HCT116 (cell line): ENCODE data around the gene RALGPS1. TPM values are rescaled to one million over a fixed set of nuclear protein-coding genes. Genes with fewer than 3 reads are reported as not detected.

Experiments used
- ATAC-seq: fragments of 200-7000 bp; cut with Tn5 transposase; 2 replicates; pipeline ENCODE4 v1.9.1; 2020; ENCODE audit warnings: mild to moderate bottlenecking, moderate library complexity
- BruUV-seq: library from RNA; stranded (reverse); fragments of 400-500 nt; replicated peaks from 2 replicates; lab custom pipeline; 2021; lab: Mats Ljungman, UMichigan
- CTCF ChIA-PET: fragments of 300-600 bp; sonication (Branson Sonifier 250); formaldehyde crosslinking; loops from one replicate; lab custom pipeline; 2021; ENCODE audit warnings: antibody characterized with exemption; lab: Charles Lee
- POLR2A ChIA-PET: fragments of 300-600, 350-600 bp; sonication (Branson Sonifier 250); formaldehyde crosslinking; loops from one replicate; lab custom pipeline; 2021; ENCODE audit warnings: antibody characterized with exemption; lab: Charles Lee
- RAD21 ChIA-PET, 2 experiments: fragments of 300-600 bp; sonication (Branson Sonifier 250); formaldehyde crosslinking; loops; one replicate each; lab custom pipeline; 2023; ENCODE audit warnings: low total read pairs in 2 of 2; ENCODE audit not compliant: uncharacterized antibody in 2 of 2, unreplicated experiment in 2 of 2, low non-redundant PET in 1 of 2; lab: Charles Lee
- DNase-seq: peaks from one replicate; pipeline ENCODE4 v3.0.0-alpha.2; 2010; ENCODE audit warnings: low read depth, low spot score
- H2AFZ ChIP-seq: fragments of 200-600 bp; shearing (Covaris generic), sonication (generic); 2 replicates; pipeline ENCODE4 v1.6.1; 2017; ENCODE audit warnings: low read depth, mixed run types, mixed read lengths, antibody characterized with exemption, low read length; ENCODE audit not compliant: poor library complexity, severe bottlenecking
- H3K27ac ChIP-seq: 2 replicates; pipeline ENCODE4 v1.5.1; 2012; ENCODE audit warnings: low read depth, low read length
- H3K27me3 ChIP-seq: fragments of 200-600 bp; sonication (generic); 2 replicates; pipeline ENCODE4 v1.6.1; 2016; ENCODE audit warnings: mixed run types, low read length, mixed read lengths; ENCODE audit not compliant: insufficient read depth
- H3K36me3 ChIP-seq, 2 experiments: fragments of 200-500 bp in 1 of 2; fragments of 200-600 bp in 1 of 2; sonication (Bioruptor generic) in 1 of 2; sonication (generic) in 1 of 2; 2 replicates each; pipeline versions ENCODE4 v1.5.1 to v1.6.1; 2014 to 2016; ENCODE audit warnings: low read length in 2 of 2, inconsistent platforms in 1 of 2, mixed read lengths in 1 of 2, mixed run types in 1 of 2; ENCODE audit not compliant: insufficient read depth in 2 of 2, control insufficient read depth in 1 of 2
- H3K4me1 ChIP-seq, 2 experiments: fragments of 200-600 bp in 1 of 2; sonication (generic) in 1 of 2; 2 replicates each; pipeline versions ENCODE4 v1.5.1 to v1.6.1; 2012 to 2017; ENCODE audit warnings: low read length in 2 of 2, inconsistent platforms in 1 of 2, mild to moderate bottlenecking in 1 of 2, mixed read lengths in 1 of 2, mixed run types in 1 of 2, moderate library complexity in 1 of 2; ENCODE audit not compliant: insufficient read depth in 2 of 2, control insufficient read depth in 1 of 2
- H3K4me2 ChIP-seq: fragments of 200-600 bp; sonication (generic); 2 replicates; pipeline ENCODE4 v1.6.1; 2017; ENCODE audit warnings: mixed run types, low read length, mixed read lengths
- H3K4me3 ChIP-seq, 2 experiments: fragments of 200-600 bp in 1 of 2; sonication (generic) in 1 of 2; replicated peaks in 1 of 2; 2 replicates each; pipeline ENCODE4 v1.5.1; 2011 to 2016; ENCODE audit warnings: low read length in 2 of 2, control low read depth in 1 of 2, low read depth in 1 of 2, mild to moderate bottlenecking in 1 of 2, mixed read lengths in 1 of 2, mixed run types in 1 of 2
- H3K79me2 ChIP-seq: fragments of 200-600 bp; sonication (generic); 2 replicates; pipeline ENCODE4 v1.6.1; 2017; ENCODE audit warnings: mild to moderate bottlenecking, mixed run types, low read length, moderate library complexity, mixed read lengths; ENCODE audit not compliant: insufficient read depth
- H3K9ac ChIP-seq: fragments of 200-600 bp; sonication (generic); 2 replicates; pipeline ENCODE4 v1.6.1; 2016; ENCODE audit warnings: low read length, mixed read lengths
- H3K9me2 ChIP-seq: fragments of 200-600 bp; sonication (generic), shearing (Covaris generic); 2 replicates; pipeline ENCODE4 v1.6.1; 2017; ENCODE audit warnings: mixed run types, mild to moderate bottlenecking, moderate library complexity; ENCODE audit not compliant: insufficient read depth
- H3K9me3 ChIP-seq, 2 experiments: fragments of 200-500 bp in 1 of 2; fragments of 200-600 bp in 1 of 2; sonication (Bioruptor generic) in 1 of 2; sonication (generic) in 1 of 2; 2 replicates each; pipeline ENCODE4 v1.6.1; 2014 to 2017; ENCODE audit warnings: low read length in 2 of 2, mixed read lengths in 2 of 2, inconsistent platforms in 1 of 2, low read depth in 1 of 2, mild to moderate bottlenecking in 1 of 2, mixed run types in 1 of 2, moderate library complexity in 1 of 2; ENCODE audit not compliant: control insufficient read depth in 1 of 2, insufficient read depth in 1 of 2
- H4K20me1 ChIP-seq: fragments of 200-600 bp; sonication (generic), shearing (Covaris generic); 2 replicates; pipeline ENCODE4 v1.6.1; 2017; ENCODE audit warnings: mixed run types, mild to moderate bottlenecking, moderate library complexity; ENCODE audit not compliant: insufficient read depth
- ATF3 ChIP-seq: IDR thresholded peaks from 2 replicates; pipeline ENCODE4 v1.6.1; 2012
- CBX3 ChIP-seq: IDR thresholded peaks from 2 replicates; pipeline ENCODE4 v1.6.1; 2012; ENCODE audit warnings: low read depth
- CTCF ChIP-seq, 3 experiments: fragments of 200-600 bp in 1 of 3; sonication (generic) in 1 of 3; IDR thresholded peaks in 2 of 3; conservative IDR thresholded peaks in 1 of 3; 2 replicates each; pipeline ENCODE4 v1.5.1; 2012 to 2017; ENCODE audit warnings: low read depth in 2 of 3, low read length in 2 of 3, antibody characterized with exemption in 1 of 3, borderline replicate concordance in 1 of 3, control low read depth in 1 of 3, mild to moderate bottlenecking in 1 of 3, mixed read lengths in 1 of 3, mixed run types in 1 of 3, moderate library complexity in 1 of 3; ENCODE audit not compliant: insufficient read depth in 1 of 3
- EGR1 ChIP-seq: IDR thresholded peaks from 2 replicates; pipeline ENCODE4 v1.6.1; 2012; ENCODE audit warnings: low read depth
- ELF1 ChIP-seq: IDR thresholded peaks from 2 replicates; pipeline ENCODE4 v1.6.1; 2012; ENCODE audit warnings: low read depth, borderline replicate concordance
- EZH2 ChIP-seq: fragments of 200-600 bp; sonication (generic); IDR thresholded peaks from 2 replicates; pipeline ENCODE4 v1.6.1; 2017; ENCODE audit warnings: antibody characterized with exemption, mixed run types
- EZH2phosphoT487 ChIP-seq: fragments of 200-600 bp; IDR thresholded peaks from 2 replicates; pipeline ENCODE4 v1.6.1; 2018; ENCODE audit warnings: antibody characterized with exemption, borderline replicate concordance
- FOSL1 ChIP-seq: IDR thresholded peaks from 2 replicates; pipeline ENCODE4 v1.6.1; 2012; ENCODE audit warnings: low read depth
- JUND ChIP-seq: IDR thresholded peaks from 2 replicates; pipeline ENCODE4 v1.6.1; 2012
- MAX ChIP-seq: IDR thresholded peaks from 2 replicates; pipeline ENCODE4 v1.6.1; 2012
- POLR2A ChIP-seq: IDR thresholded peaks from 2 replicates; pipeline ENCODE4 v1.7.0; 2011; ENCODE audit warnings: borderline replicate concordance; ENCODE audit not compliant: insufficient read depth, insufficient read length; ENCODE audit errors: extremely low read depth
- POLR2AphosphoS5 ChIP-seq: IDR thresholded peaks from 2 replicates; pipeline ENCODE4 v1.6.1; 2011; ENCODE audit warnings: mild to moderate bottlenecking, low read depth, low read length, moderate library complexity
- RAD21 ChIP-seq: IDR thresholded peaks from 2 replicates; pipeline ENCODE4 v1.6.1; 2012; ENCODE audit warnings: low read depth, mild to moderate bottlenecking
- SIN3A ChIP-seq: IDR thresholded peaks from 2 replicates; pipeline ENCODE4 v1.6.1; 2012; ENCODE audit warnings: low read depth
- SRF ChIP-seq: IDR thresholded peaks from 2 replicates; pipeline ENCODE4 v1.6.1; 2012; ENCODE audit warnings: low read depth
- YY1 ChIP-seq: IDR thresholded peaks from 2 replicates; pipeline ENCODE4 v1.6.1; 2011; ENCODE audit warnings: low read length, low read depth, moderate library complexity, mild to moderate bottlenecking; ENCODE audit not compliant: insufficient replicate concordance; ENCODE audit errors: extremely low read depth
- ZBTB33 ChIP-seq: IDR thresholded peaks from 2 replicates; pipeline ENCODE4 v1.6.1; 2011; ENCODE audit warnings: mild to moderate bottlenecking, low read length, moderate library complexity; ENCODE audit not compliant: insufficient replicate concordance; ENCODE audit errors: extremely low read depth
- ZFX ChIP-seq: fragments of 450-650 bp; IDR thresholded peaks from 2 replicates; pipeline ENCODE4 v1.6.1; 2017
- ZNF274 ChIP-seq: fragments of 200-500 bp; sonication (Bioruptor generic); IDR thresholded peaks from 2 replicates; pipeline ENCODE4 v1.6.1; 2014; ENCODE audit warnings: mild to moderate bottlenecking, low read depth, low read length, inconsistent platforms
- intact Hi-C: fragments of 100-400 bp; cut with micrococcal nuclease; formaldehyde crosslinking; loops from 2 replicates; pipeline ENCODE4 v1.10.0; 2022
- total RNA-seq: library from RNA; stranded (reverse); gene quantifications from one replicate; pipeline ENCODE4 v1.2.1, GENCODE V29; 2021; ENCODE audit not compliant: unreplicated experiment
- TF ChIP-seq, protein P1 (sequence below): IDR thresholded peaks from 2 replicates; pipeline ENCODE4 v1.6.1; 2012; ENCODE audit warnings: low read depth

RALGPS1 gene
- total RNA-seq, 1 experiment from 2014 or later = 7.6 TPM

- H3K4me3 ChIP-seq = no peak overlapping the region
- H3K9me3 ChIP-seq = no peaks in the 10 kb centered on the region
- H3K36me3 ChIP-seq = no peaks in the 10 kb centered on the region
- POLR2A ChIA-PET = no interaction called here
- CTCF ChIA-PET = interaction anchor here (3.3 to 3.8 kb wide), 2 partner anchors 236 to 261 kb away, joined by 18 to 25 read pairs; no protein-coding TSS in a partner anchor
- no peak overlapping the region for H3K4me2 ChIP-seq
- TF ChIP-seq EZH2 (no peak), MAX (no peak), JUND (no peak), ZNF274 (no peak), ZBTB33 (no peak), ATF3 (no peak), SIN3A (no peak), EGR1 (no peak), YY1 (no peak), SRF (no peak), POLR2AphosphoS5 (no peak), POLR2A (no peak), ELF1 (no peak), CBX3 (no peak), CTCF (IDR thresholded peaks at IDR 0.05 in 2 of 3, conservative IDR thresholded peaks at IDR 0.05 in 1 of 3; ENCODE audit: borderline replicate concordance in 1 of 3, insufficient read depth in 1 of 3, low read depth in 2 of 3, low read length in 2 of 3) (no peak), FOSL1 (no peak), EZH2phosphoT487 (no peak), RAD21 (no peak), ZFX (no peak)
- TF ChIP-seq, protein P1, sequence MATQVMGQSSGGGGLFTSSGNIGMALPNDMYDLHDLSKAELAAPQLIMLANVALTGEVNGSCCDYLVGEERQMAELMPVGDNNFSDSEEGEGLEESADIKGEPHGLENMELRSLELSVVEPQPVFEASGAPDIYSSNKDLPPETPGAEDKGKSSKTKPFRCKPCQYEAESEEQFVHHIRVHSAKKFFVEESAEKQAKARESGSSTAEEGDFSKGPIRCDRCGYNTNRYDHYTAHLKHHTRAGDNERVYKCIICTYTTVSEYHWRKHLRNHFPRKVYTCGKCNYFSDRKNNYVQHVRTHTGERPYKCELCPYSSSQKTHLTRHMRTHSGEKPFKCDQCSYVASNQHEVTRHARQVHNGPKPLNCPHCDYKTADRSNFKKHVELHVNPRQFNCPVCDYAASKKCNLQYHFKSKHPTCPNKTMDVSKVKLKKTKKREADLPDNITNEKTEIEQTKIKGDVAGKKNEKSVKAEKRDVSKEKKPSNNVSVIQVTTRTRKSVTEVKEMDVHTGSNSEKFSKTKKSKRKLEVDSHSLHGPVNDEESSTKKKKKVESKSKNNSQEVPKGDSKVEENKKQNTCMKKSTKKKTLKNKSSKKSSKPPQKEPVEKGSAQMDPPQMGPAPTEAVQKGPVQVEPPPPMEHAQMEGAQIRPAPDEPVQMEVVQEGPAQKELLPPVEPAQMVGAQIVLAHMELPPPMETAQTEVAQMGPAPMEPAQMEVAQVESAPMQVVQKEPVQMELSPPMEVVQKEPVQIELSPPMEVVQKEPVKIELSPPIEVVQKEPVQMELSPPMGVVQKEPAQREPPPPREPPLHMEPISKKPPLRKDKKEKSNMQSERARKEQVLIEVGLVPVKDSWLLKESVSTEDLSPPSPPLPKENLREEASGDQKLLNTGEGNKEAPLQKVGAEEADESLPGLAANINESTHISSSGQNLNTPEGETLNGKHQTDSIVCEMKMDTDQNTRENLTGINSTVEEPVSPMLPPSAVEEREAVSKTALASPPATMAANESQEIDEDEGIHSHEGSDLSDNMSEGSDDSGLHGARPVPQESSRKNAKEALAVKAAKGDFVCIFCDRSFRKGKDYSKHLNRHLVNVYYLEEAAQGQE = no peak
- DNase-seq (no peak), ATAC-seq (no peak)
- H3K79me2 ChIP-seq = no peaks in the 10 kb centered on the region
- no peaks in the 10 kb centered on the region for H3K27me3 ChIP-seq
- H3K9me2 ChIP-seq = no peaks in the 10 kb centered on the region
- RAD21 ChIA-PET = interaction anchor here in 1 of 2 experiments (1.2 kb wide), 1 partner anchor 260 kb away, joined by 3 read pairs; no protein-coding TSS in a partner anchor
- no peaks in the 10 kb centered on the region for H4K20me1 ChIP-seq
- no peak overlapping the region for H3K9ac ChIP-seq
- H3K4me1 ChIP-seq = peaks cover 17 to 25% of the 10 kb centered on the region in 2 experiments
- no peak overlapping the region for H3K27ac ChIP-seq
- BruUV-seq = no TSS peak
- H2AFZ ChIP-seq = no peak overlapping the region
- intact Hi-C loops = no loop called here
Observed at GRCh38 chr9:127201731-127202130, 287.1 kb downstream of the RALGPS1 start.
